ENCODE results near the gene FLT1. TPM values are rescaled to one million over a fixed set of nuclear protein-coding genes. Genes with fewer than 3 reads are reported as not detected.

The FLT1 gene
- total RNA-seq, 4 donors from 2014 or later, result 12.5 to 46.2 (median 31.3) TPM

GRCh38 chr13:28408235-28408848, 86.6 kb downstream of the FLT1 start:
- intact Hi-C loops (cut with DNase I), result no loop called here
- Histone ChIP-seq H3K36me3 (peaks cover 0 to 18% (median 0%) of the 10 kb centered on the region in 4 donors), H3K27me3 (peaks cover 0 to 6% (median 0%) of the 10 kb centered on the region in 4 donors), H3K27ac (replicated peaks in 1 of 4) (peak overlapping the region in 1 of 4 donors; percentile 40), H3K4me1 (peaks cover 2 to 25% (median 11%) of the 10 kb centered on the region in 4 donors), H3K4me3 (no peak overlapping the region), H3K9me3 (no peaks in the 10 kb centered on the region)
- TF ChIP-seq CTCF (IDR thresholded peaks at IDR 0.05) (no peak), EP300 (IDR thresholded peaks at IDR 0.05) (peak; percentile 35), POLR2AphosphoS5 (IDR thresholded peaks at IDR 0.05) (peak; percentile 66 to 70)
- no peak for DNase-seq (ENCODE audit: extremely low spot score)
- WGBS, result 35% methylated on average over 8 of the region's 8 CpGs

- H3K4me1 ChIP-seq, result peaks cover 0 to 26% (median 11%) of the 10 kb centered on the region in 4 donors
- 82% methylated on average over 13 of the region's 13 CpGs for WGBS
- no peak for TF ChIP-seq CTCF (IDR thresholded peaks at IDR 0.05)
- TF ChIP-seq EP300 (IDR thresholded peaks at IDR 0.05), result no peak
- TF ChIP-seq POLR2A (IDR thresholded peaks at IDR 0.05; ENCODE audit: low read depth), result no peak
- no peak for TF ChIP-seq POLR2AphosphoS5 (IDR thresholded peaks at IDR 0.05)
- H3K27me3 ChIP-seq, result peaks cover 0 to 6% (median 0%) of the 10 kb centered on the region in 4 donors
- H3K4me3 ChIP-seq, result no peak overlapping the region
- no peak overlapping the region for H3K27ac ChIP-seq (replicated peaks in 1 of 4)
- peaks cover 0 to 29% (median 0%) of the 10 kb centered on the region in 4 donors for H3K36me3 ChIP-seq
- H3K9me3 ChIP-seq, result no peaks in the 10 kb centered on the region
- intact Hi-C loops (cut with DNase I), result no loop called here
- DNase-seq (ENCODE audit: extremely low spot score), result no peak
These were observed 88.1 kb downstream of the FLT1 start for GRCh38 chr13:28406733-28407266.

GRCh38 chr13:28402057-28402381, 92.9 kb downstream of the FLT1 start:
- intact Hi-C loops (cut with DNase I), result no loop called here
- H3K27ac ChIP-seq (replicated peaks in 1 of 4), result no peak overlapping the region
- H3K36me3 ChIP-seq, result peaks cover 0 to 29% (median 0%) of the 10 kb centered on the region in 4 donors
- peaks cover 0 to 15% (median 4%) of the 10 kb centered on the region in 4 donors for H3K4me1 ChIP-seq
- DNase-seq (ENCODE audit: extremely low spot score), result no peak
- TF ChIP-seq POLR2A (IDR thresholded peaks at IDR 0.05; ENCODE audit: low read depth), result no peak
- no peak for TF ChIP-seq POLR2AphosphoS5 (IDR thresholded peaks at IDR 0.05)
- TF ChIP-seq CTCF (IDR thresholded peaks at IDR 0.05), result no peak
- no peak for TF ChIP-seq EP300 (IDR thresholded peaks at IDR 0.05)
- no peak overlapping the region for H3K4me3 ChIP-seq
- 80% methylated on average over 5 of the region's 5 CpGs for WGBS
- H3K27me3 ChIP-seq, result no peaks in the 10 kb centered on the region
- no peaks in the 10 kb centered on the region for H3K9me3 ChIP-seq

GRCh38 chr13:28401303-28402056, 93.4 kb downstream of the FLT1 start:
- H3K9me3 ChIP-seq, result no peaks in the 10 kb centered on the region
- peak overlapping the region in 1 of 4 donors; percentile 14 for H3K27ac ChIP-seq (replicated peaks in 1 of 4)
- peaks cover 0 to 29% (median 0%) of the 10 kb centered on the region in 4 donors for H3K36me3 ChIP-seq
- intact Hi-C loops (cut with DNase I), result no loop called here
- H3K4me1 ChIP-seq, result peaks cover 0 to 15% (median 4%) of the 10 kb centered on the region in 4 donors
- no peaks in the 10 kb centered on the region for H3K27me3 ChIP-seq
- 55% methylated on average over 7 of the region's 7 CpGs for WGBS
- H3K4me3 ChIP-seq, result no peak overlapping the region
- TF ChIP-seq EP300 (IDR thresholded peaks at IDR 0.05) (no peak), POLR2A (IDR thresholded peaks at IDR 0.05; ENCODE audit: low read depth) (no peak), CTCF (IDR thresholded peaks at IDR 0.05) (no peak), POLR2AphosphoS5 (IDR thresholded peaks at IDR 0.05) (no peak)
- DNase-seq (ENCODE audit: extremely low spot score), result no peak

Measured in esophagus muscularis mucosa (tissue), 4 donors.